ENCODE measurements around the gene KRT73.

Gene KRT73

DNA sequence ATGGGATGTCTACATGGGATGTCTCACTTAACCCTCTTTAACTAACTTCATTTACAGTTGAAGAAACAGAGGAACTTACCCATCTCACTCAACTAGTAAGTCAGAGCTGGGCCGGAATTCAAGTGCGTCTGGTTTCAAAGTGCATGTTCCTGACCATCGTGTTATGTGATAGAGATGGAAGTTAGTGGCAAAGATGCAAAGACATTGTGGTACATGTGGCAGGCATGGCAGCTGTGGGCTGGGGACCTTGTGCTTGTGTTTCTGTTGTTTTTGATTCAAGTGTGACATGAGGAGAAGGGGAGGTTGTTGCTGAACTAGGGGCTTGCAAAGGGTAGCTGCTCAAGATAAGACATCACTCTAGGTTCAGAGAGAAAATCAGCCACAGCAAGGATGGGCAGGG is 42.4 kb downstream of the KRT73 start:
- H3K4me3 ChIP-seq (ENCODE audit: low read depth, low read length), result no peak overlapping the region

DNA sequence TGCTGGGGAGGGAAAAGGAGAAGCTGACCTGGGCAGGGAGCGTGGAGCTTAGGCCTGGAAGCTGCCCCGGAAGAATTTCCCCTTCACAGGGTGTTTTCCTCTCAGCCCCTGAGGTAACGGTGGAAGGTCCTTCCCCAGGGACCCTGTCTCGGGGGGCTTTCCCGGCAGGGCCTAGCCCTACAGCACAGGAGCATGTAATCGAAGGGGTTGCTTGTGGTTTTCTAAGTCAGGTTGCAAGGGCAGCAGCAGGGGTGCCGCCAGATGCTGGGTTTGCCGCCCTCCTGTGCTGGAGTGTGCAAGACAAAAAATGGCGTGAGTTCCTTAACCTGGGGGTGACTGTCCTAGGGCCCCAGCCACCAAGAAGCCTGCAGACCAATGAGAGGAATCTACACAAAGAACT is 43.1 kb downstream of the KRT73 start:
- no peak overlapping the region for H3K4me3 ChIP-seq (ENCODE audit: low read depth, low read length)

- H3K4me3 ChIP-seq (ENCODE audit: low read depth, low read length), result no peak within 1 kb of the TSS
These were observed 44.6 kb downstream of the KRT73 start, which contains the start of gene KRT74 for GRCh38 chr12:52573743-52574142. Gene KRT74 (minus strand): TSS chr12:52573843. CDS start chr12:52573777, 66 bp downstream.

DNA sequence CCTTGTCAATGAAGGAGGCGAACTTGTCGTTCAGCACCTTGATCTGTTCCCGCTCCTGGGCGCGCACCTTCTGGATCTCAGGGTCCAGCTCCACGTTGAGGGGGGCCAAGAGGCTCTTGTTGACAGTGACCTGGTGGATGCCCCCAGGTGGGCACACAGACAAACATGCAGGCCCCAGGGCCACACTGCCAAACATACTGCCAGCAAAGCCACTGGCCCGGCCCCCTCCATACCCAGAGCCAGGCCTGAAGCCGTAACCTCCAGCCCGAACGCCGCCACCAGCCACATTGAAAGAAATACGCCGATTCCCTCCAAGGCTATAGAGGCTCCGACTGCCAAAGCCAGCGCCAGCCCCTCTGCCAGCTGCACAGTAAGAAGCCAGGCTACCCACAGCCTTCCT is 45.1 kb downstream of the KRT73 start:
- H3K4me3 ChIP-seq (ENCODE audit: low read depth, low read length), result no peak overlapping the region

GRCh38 chr12:52570511-52570910 is 47.8 kb downstream of the KRT73 start:
- no peak overlapping the region for H3K4me3 ChIP-seq (ENCODE audit: low read depth, low read length)

GRCh38 chr12:52568111-52568510 is 50.2 kb downstream of the KRT73 start:
- no peak overlapping the region for H3K4me3 ChIP-seq (ENCODE audit: low read depth, low read length)

DNA sequence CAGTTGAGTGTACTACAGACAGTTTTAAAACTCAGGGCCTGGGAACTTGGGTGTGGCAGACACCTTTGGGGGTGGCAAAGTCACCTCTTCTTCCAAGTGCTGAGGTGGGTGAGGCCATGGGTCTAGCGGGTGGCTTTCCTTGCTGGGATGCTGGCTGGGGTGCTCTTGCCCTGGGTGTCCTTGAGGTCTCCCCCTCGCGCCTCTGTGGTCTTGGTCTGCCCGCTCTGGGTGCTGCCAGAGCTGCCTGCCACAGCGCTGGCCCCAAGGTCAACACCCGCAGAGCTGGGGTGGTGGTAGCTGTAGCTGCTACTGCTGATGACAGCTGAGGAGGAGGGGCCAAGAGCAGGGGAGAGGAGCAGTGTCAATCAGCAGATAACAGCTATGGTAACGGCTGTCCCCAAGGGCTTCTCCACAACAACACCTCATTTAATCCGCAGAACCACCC is 51.5 kb downstream of the KRT73 start:
- no peak overlapping the region for H3K4me3 ChIP-seq (ENCODE audit: low read depth, low read length)

- H3K4me3 ChIP-seq (ENCODE audit: low read depth, low read length), result no peak overlapping the region
These were observed 53.8 kb downstream of the KRT73 start for GRCh38 chr12:52564582-52564981.

GRCh38 chr12:52561880-52562449 is 56.4 kb downstream of the KRT73 start:
- H3K4me3 ChIP-seq (ENCODE audit: low read depth, low read length), result no peak overlapping the region

GRCh38 chr12:52559979-52560378 is 58.4 kb downstream of the KRT73 start:
- H3K4me3 ChIP-seq (ENCODE audit: low read depth, low read length), result no peak overlapping the region

GRCh38 chr12:52558781-52559445 is 59.4 kb downstream of the KRT73 start:
- no peak overlapping the region for H3K4me3 ChIP-seq (ENCODE audit: low read depth, low read length)

Data from iPS-11a (cell line).